Gastrocnemius medialis (tissue), 4 donors: ENCODE data around the gene OTUD4.

Experiments used
- CTCF ChIP-seq, 5 experiments: fragments of 450-650 bp in 3 of 5; fragments of 200-600 bp in 2 of 5; sonication (generic) in 2 of 5; IDR thresholded peaks in 4 of 5; conservative IDR thresholded peaks in 1 of 5; 1 replicate in 4 of 5; 2 replicates in 1 of 5; pipeline ENCODE4 v1.5.1; 2016 to 2019; ENCODE audit warnings: antibody characterized with exemption in 5 of 5, mild to moderate bottlenecking in 3 of 5, moderate library complexity in 3 of 5
- POLR2A ChIP-seq, 2 donors: fragments of 450-650 bp; IDR thresholded peaks; one replicate each; pipeline ENCODE4 v1.6.1; 2017; ENCODE audit warnings: antibody characterized with exemption in 2 of 2, mild to moderate bottlenecking in 2 of 2, moderate library complexity in 2 of 2

GRCh38 chr4:145153904-145154298 is 26.5 kb downstream of the OTUD4 start:
- no peak for TF ChIP-seq POLR2A (IDR thresholded peaks at IDR 0.05)
- no peak for TF ChIP-seq CTCF (IDR thresholded peaks at IDR 0.05 in 4 of 5, conservative IDR thresholded peaks at IDR 0.05 in 1 of 5)
